Progenitor cell of endocrine pancreas (in vitro differentiated cells): ENCODE results near the gene LRMDA. TPM values are rescaled to one million over a fixed set of nuclear protein-coding genes. Genes with fewer than 3 reads are reported as not detected.

Experiments used
- DNase-seq: peaks from one replicate; pipeline ENCODE4 v3.0.0; 2021; ENCODE audit warnings: low spot score; ENCODE audit not compliant: unreplicated experiment
- H3K27ac Mint-ChIP-seq: 2 replicates; pipeline ENCODE4 v1.8.0; 2021; ENCODE audit warnings: mild to moderate bottlenecking, moderate library complexity, mixed read lengths
- H3K27me3 Mint-ChIP-seq: 2 replicates; pipeline ENCODE4 v1.8.0; 2021; ENCODE audit warnings: mixed read lengths
- H3K36me3 Mint-ChIP-seq: 2 replicates; pipeline ENCODE4 v1.8.0; 2022; ENCODE audit warnings: mixed read lengths; ENCODE audit not compliant: insufficient read depth
- H3K4me1 Mint-ChIP-seq: 2 replicates; pipeline ENCODE4 v1.8.0; 2021; ENCODE audit warnings: low read depth, mixed read lengths
- H3K4me3 Mint-ChIP-seq: 2 replicates; pipeline ENCODE4 v1.8.0; 2021; ENCODE audit warnings: low read depth, mild to moderate bottlenecking, moderate library complexity, mixed read lengths
- H3K9me3 Mint-ChIP-seq: 2 replicates; pipeline ENCODE4 v1.8.0; 2021; ENCODE audit warnings: low read depth, mixed read lengths
- total RNA-seq: library from RNA; stranded (reverse); gene quantifications from 2 replicates; pipeline ENCODE4 v1.2.1, GENCODE V29; 2021
- TF ChIP-seq, protein P1 (sequence below): fragments of 200-600 bp; sonication (generic); IDR thresholded peaks from one replicate; pipeline ENCODE4 v1.5.0; 2021; ENCODE audit warnings: antibody characterized with exemption, mild to moderate bottlenecking; ENCODE audit not compliant: unreplicated experiment

LRMDA gene
- total RNA-seq, 1 donor from 2014 or later = 6.5 TPM

DNA sequence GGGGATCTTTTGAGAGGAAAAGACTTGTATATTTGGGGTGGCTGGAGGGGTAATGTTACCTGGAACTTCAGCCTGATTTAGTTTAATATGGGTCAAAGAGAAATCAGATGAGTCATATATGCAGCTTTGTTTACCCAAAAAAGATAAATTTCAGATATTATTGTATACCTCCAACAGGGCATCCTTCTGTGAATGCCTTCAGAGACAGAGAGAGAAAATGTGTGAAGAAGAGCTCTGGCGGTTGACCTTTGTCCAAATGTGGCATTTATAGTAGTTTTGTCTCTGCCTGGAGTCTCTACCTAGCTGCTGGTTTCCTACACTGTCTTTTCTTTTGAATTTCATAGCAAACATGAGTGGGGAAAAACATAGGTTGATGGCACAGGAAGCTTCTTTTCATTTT is 21.6 kb downstream of the LRMDA start:
- Mint-ChIP-seq H3K4me3 (no peak overlapping the region), H3K36me3 (no peaks in the 10 kb centered on the region), H3K27me3 (peaks cover 42% of the 10 kb centered on the region), H3K27ac (no peak overlapping the region), H3K9me3 (no peaks in the 10 kb centered on the region), H3K4me1 (peaks cover 28% of the 10 kb centered on the region)
- DNase-seq = no peak
- TF ChIP-seq, protein P1, sequence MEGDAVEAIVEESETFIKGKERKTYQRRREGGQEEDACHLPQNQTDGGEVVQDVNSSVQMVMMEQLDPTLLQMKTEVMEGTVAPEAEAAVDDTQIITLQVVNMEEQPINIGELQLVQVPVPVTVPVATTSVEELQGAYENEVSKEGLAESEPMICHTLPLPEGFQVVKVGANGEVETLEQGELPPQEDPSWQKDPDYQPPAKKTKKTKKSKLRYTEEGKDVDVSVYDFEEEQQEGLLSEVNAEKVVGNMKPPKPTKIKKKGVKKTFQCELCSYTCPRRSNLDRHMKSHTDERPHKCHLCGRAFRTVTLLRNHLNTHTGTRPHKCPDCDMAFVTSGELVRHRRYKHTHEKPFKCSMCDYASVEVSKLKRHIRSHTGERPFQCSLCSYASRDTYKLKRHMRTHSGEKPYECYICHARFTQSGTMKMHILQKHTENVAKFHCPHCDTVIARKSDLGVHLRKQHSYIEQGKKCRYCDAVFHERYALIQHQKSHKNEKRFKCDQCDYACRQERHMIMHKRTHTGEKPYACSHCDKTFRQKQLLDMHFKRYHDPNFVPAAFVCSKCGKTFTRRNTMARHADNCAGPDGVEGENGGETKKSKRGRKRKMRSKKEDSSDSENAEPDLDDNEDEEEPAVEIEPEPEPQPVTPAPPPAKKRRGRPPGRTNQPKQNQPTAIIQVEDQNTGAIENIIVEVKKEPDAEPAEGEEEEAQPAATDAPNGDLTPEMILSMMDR = no peak

DNA sequence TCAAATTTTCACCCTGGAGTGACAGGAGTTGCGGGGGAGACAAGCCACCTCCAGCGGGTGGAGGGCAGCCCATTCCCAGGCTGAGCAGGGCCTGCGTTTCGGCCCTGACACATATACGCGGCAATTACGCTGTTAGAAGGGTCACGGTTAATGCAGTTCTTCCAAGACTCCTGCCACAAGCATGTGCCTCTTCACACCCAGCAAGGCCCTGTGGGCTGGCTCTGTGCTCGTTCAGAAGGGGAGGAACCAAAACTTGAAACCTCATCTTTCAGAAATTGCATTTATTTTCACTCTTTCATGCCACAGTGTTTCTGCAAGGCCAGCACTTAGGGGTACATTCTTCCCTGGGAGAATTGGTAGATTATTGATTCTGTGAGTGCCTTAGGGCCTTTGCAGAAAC is 24.7 kb downstream of the LRMDA start:
- Mint-ChIP-seq H3K9me3 (no peaks in the 10 kb centered on the region), H3K36me3 (no peaks in the 10 kb centered on the region), H3K4me3 (no peak overlapping the region), H3K27me3 (peaks cover 38% of the 10 kb centered on the region), H3K4me1 (peaks cover 13% of the 10 kb centered on the region), H3K27ac (no peak overlapping the region)
- TF ChIP-seq, protein P1 = no peak
- DNase-seq = no peak

GRCh38 chr10:75460059-75460458 is 28.6 kb downstream of the LRMDA start:
- peaks cover 17% of the 10 kb centered on the region for H3K27me3 Mint-ChIP-seq
- no peak overlapping the region for H3K27ac Mint-ChIP-seq
- TF ChIP-seq, protein P1 = no peak
- no peaks in the 10 kb centered on the region for H3K36me3 Mint-ChIP-seq
- H3K9me3 Mint-ChIP-seq = no peaks in the 10 kb centered on the region
- no peak overlapping the region for H3K4me3 Mint-ChIP-seq
- no peak for DNase-seq
- peaks cover 10% of the 10 kb centered on the region for H3K4me1 Mint-ChIP-seq

DNA sequence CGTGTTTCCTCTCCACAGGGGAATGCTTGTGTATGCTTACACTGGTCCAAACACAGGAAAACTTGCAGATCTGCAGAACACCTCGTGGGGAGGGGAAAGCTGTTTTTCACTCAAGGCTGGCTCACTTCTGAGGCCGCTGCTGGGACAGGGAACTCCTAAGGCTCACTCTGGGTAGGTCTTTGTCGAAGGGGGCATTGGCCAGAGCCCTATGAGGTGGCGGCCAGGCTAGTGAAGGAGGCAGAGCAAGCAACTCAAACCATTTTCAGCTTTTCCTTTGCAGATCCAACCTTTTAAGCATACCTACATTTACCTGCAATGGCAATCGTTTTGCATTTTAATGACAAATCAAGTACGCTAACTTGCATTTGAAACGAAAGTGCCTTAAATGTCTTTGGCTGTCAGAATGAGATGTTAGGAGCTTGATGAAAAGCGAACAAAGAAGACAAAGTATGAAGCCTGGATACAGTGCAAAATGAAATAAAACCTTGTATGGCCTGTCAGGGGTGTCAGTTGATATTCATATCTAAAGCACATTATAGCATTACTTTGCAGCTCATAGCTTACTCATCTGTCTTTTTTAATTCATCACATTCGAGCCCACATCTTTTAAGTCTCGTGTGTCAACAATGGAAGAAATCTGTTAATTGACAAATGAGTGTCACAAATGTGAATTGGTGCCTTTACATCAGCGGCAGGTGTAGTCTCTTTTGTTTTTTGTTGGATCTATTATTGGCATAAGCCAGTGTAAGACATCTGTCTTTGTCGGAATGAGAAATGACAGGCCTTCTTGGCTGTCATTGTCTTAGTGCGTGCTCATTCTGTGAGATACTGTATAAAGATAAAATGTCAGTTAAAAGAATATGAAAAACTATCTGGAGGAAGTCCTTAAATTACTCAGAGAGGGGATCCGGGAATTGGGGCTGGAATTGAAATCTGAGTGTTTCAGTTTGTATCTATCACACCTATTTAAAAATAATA is 30.5 kb downstream of the LRMDA start:
- no peaks in the 10 kb centered on the region for H3K36me3 Mint-ChIP-seq
- H3K4me1 Mint-ChIP-seq = peaks cover 12% of the 10 kb centered on the region
- TF ChIP-seq, protein P1 = no peak
- H3K4me3 Mint-ChIP-seq = no peak overlapping the region
- H3K9me3 Mint-ChIP-seq = no peaks in the 10 kb centered on the region
- no peak for DNase-seq
- H3K27ac Mint-ChIP-seq = no peak overlapping the region
- H3K27me3 Mint-ChIP-seq = peaks cover 31% of the 10 kb centered on the region

GRCh38 chr10:75462865-75463264 is 31.4 kb downstream of the LRMDA start:
- no peak for DNase-seq
- Mint-ChIP-seq H3K27ac (no peak overlapping the region), H3K36me3 (no peaks in the 10 kb centered on the region), H3K27me3 (peaks cover 32% of the 10 kb centered on the region), H3K4me3 (no peak overlapping the region), H3K9me3 (no peaks in the 10 kb centered on the region), H3K4me1 (peaks cover 12% of the 10 kb centered on the region)
- TF ChIP-seq, protein P1 = no peak
